A549 (cell line): Measurements from ENCODE around the gene ADSS1.

Source experiments
- POLR2A ChIP-seq: IDR thresholded peaks from 2 replicates; pipeline ENCODE4 v1.6.1; 2012; ENCODE audit warnings: mild to moderate bottlenecking, low read length
- RNF2 ChIP-seq: fragments of 200-600 bp; sonication (generic); IDR thresholded peaks from 2 replicates; pipeline ENCODE4 v1.6.1; 2016; ENCODE audit warnings: low read depth, mild to moderate bottlenecking, antibody characterized with exemption, moderate library complexity, borderline replicate concordance

GRCh38 chr14:104730487-104730886, 6.5 kb downstream of the ADSS1 start:
- TF ChIP-seq RNF2 (no peak), POLR2A (no peak)
